WERI-Rb-1 (cell line): Measurements from ENCODE around the gene FBRSL1.
"Not testable (repeated sequence)": the region's sequence is repeated elsewhere in the genome, so short reads cannot be mapped to it uniquely, and the experiment has no call there.

Source experiments
- DNase-seq: peaks from one replicate; pipeline ENCODE4 v3.0.0-alpha.2; 2020
- H3K27ac ChIP-seq: fragments of 250-450 bp; sonication (Bioruptor Pico); 2 replicates; pipeline ENCODE4 v1.5.1; 2020; ENCODE audit warnings: mild to moderate bottlenecking, moderate library complexity
- H3K27me3 ChIP-seq: fragments of 250-450 bp; sonication (Bioruptor Pico); 2 replicates; pipeline ENCODE4 v1.5.1; 2021; ENCODE audit warnings: mild to moderate bottlenecking, low read depth, moderate library complexity; ENCODE audit not compliant: insufficient read depth, severe bottlenecking
- H3K36me3 ChIP-seq: fragments of 250-450 bp; sonication (Bioruptor Pico); 2 replicates; pipeline ENCODE4 v1.5.1; 2020; ENCODE audit warnings: mild to moderate bottlenecking, moderate library complexity
- H3K4me3 ChIP-seq: 2 replicates; pipeline ENCODE4 v1.5.1; 2011; ENCODE audit warnings: low read depth, mild to moderate bottlenecking, control low read depth, low read length
- H3K9me3 ChIP-seq: fragments of 250-450 bp; sonication (Bioruptor Pico); 2 replicates; pipeline ENCODE4 v1.5.1; 2021; ENCODE audit warnings: mild to moderate bottlenecking, moderate library complexity; ENCODE audit not compliant: severe bottlenecking
- CTCF ChIP-seq: IDR thresholded peaks from 2 replicates; pipeline ENCODE4 v1.5.1; 2011; ENCODE audit warnings: low read depth, mild to moderate bottlenecking, control low read depth, inconsistent platforms, low read length

The FBRSL1 gene

GRCh38 chr12:132461526-132461925 lies 28.4 kb upstream of the FBRSL1 start:
- TF ChIP-seq CTCF = no peak
- peaks cover 7% of the 10 kb centered on the region for H3K9me3 ChIP-seq
- DNase-seq = no peak
- peak overlapping the region; percentile 54 for H3K27ac ChIP-seq
- H3K4me3 ChIP-seq = no peak overlapping the region
- H3K36me3 ChIP-seq = peaks cover 49% of the 10 kb centered on the region
- H3K27me3 ChIP-seq = no peaks in the 10 kb centered on the region

GRCh38 chr12:132462788-132463187 lies 27.2 kb upstream of the FBRSL1 start:
- TF ChIP-seq CTCF = no peak
- Histone ChIP-seq H3K27ac (no peak overlapping the region), H3K27me3 (no peaks in the 10 kb centered on the region), H3K9me3 (peaks cover 7% of the 10 kb centered on the region), H3K36me3 (peaks cover 61% of the 10 kb centered on the region), H3K4me3 (no peak overlapping the region)
- no peak for DNase-seq

- DNase-seq, H3K27me3 ChIP-seq, H3K4me3 ChIP-seq, H3K9me3 ChIP-seq, H3K27ac ChIP-seq: not testable (repeated sequence)
- H3K36me3 ChIP-seq = peaks cover 64% of the 10 kb centered on the region
Observed at GRCh38 chr12:132463284-132463924, 26.5 kb upstream of the FBRSL1 start.

GRCh38 chr12:132464304-132464703 lies 25.6 kb upstream of the FBRSL1 start:
- Histone ChIP-seq H3K36me3 (peaks cover 60% of the 10 kb centered on the region), H3K27ac (peak overlapping the region; percentile 76)
- not testable (repeated sequence) for H3K4me3 ChIP-seq, H3K27me3 ChIP-seq, DNase-seq, H3K9me3 ChIP-seq

GRCh38 chr12:132464820-132465219 lies 25.1 kb upstream of the FBRSL1 start:
- no peak for DNase-seq
- no peaks in the 10 kb centered on the region for H3K27me3 ChIP-seq

GRCh38 chr12:132465269-132466190 lies 24.4 kb upstream of the FBRSL1 start:
- Histone ChIP-seq H3K27me3 (no peaks in the 10 kb centered on the region), H3K4me3 (no peak overlapping the region; the same call in 1 of the 2 replicates), H3K9me3 (peaks cover 3% of the 10 kb centered on the region), H3K27ac (peak overlapping the region; percentile 76), H3K36me3 (peaks cover 49% of the 10 kb centered on the region)
- no peak for TF ChIP-seq CTCF
- peak; percentile 97 for DNase-seq

More at GRCh38 chr12:132464820-132465219, 25.1 kb upstream of the FBRSL1 start:
- Histone ChIP-seq H3K9me3 (peaks cover 7% of the 10 kb centered on the region), H3K36me3 (peaks cover 56% of the 10 kb centered on the region), H3K4me3 (no peak overlapping the region), H3K27ac (peak overlapping the region; percentile 76)
- no peak for TF ChIP-seq CTCF
